Measurements from ENCODE around the gene MPO. TPM values are rescaled to one million over a fixed set of nuclear protein-coding genes. Genes with fewer than 3 reads are reported as not detected.

The MPO gene
- total and polyA plus RNA-seq, 2 of the 4 experiments (the other 2 are of a cell fraction): not detected

GRCh38 chr17:58248955-58249269, 31.8 kb downstream of the MPO start:
- no peak overlapping the region for H4K8ac ChIP-seq (ENCODE audit: low read depth in 2 of 2, low read length in 2 of 2)
- H3K79me1 ChIP-seq (ENCODE audit: low read depth in 1 of 2, low read length in 2 of 2): no peaks in the 10 kb centered on the region
- no peaks in the 10 kb centered on the region for H4K20me1 ChIP-seq (ENCODE audit: insufficient read depth, low read length)
- no peaks in the 10 kb centered on the region for H3K4me1 ChIP-seq (ENCODE audit: control insufficient read depth, insufficient read depth, low read length)
- H2BK5ac ChIP-seq (ENCODE audit: low read depth, low read length, poor library complexity, severe bottlenecking): no peak overlapping the region
- POLR2A ChIA-PET (ENCODE audit: unreplicated experiment): no interaction called here
- DNase-seq (no peak), ATAC-seq (ENCODE audit: low read depth) (no peak)
- dilution Hi-C loops (cut with HindIII; ENCODE audit: low sequenced_read_pairs, unreplicated experiment): no loop called here
- H3K9me1 ChIP-seq (ENCODE audit: insufficient read depth, low read length): no peaks in the 10 kb centered on the region
- H2AK9ac ChIP-seq (replicated peaks; ENCODE audit: low read depth, low read length, poor library complexity): no peak overlapping the region
- no peak overlapping the region for H3K9ac ChIP-seq (ENCODE audit: low read depth, low read length)
- BruUV-seq (replicated peaks): no TSS peak
- no peak overlapping the region for H3K14ac ChIP-seq (replicated peaks; ENCODE audit: low read depth, low read length)
- in situ Hi-C loops (cut with MboI; ENCODE audit: low sequenced_read_pairs): no loop called here
- WGBS, 2 experiments (ENCODE audit: extremely low coverage in 2 of 2, insufficient read length in 1 of 2): 0% methylated on average over 1 of the region's 10 CpGs; no CpG with 5 or more reads in 1 of the 2 experiments
- no peak overlapping the region; the same call in 1 of the 2 replicates for H3K23ac ChIP-seq (ENCODE audit: low read depth, low read length)
- no peak overlapping the region for H2BK120ac ChIP-seq (ENCODE audit: low read depth, low read length)
- H2AK5ac ChIP-seq (ENCODE audit: low read depth, low read length): no peak overlapping the region
- H3K36me3 ChIP-seq (ENCODE audit: control insufficient read depth, insufficient read depth, low read length): no peaks in the 10 kb centered on the region
- H3K4me2 ChIP-seq (ENCODE audit: low read depth, low read length): peak overlapping the region; percentile 91
- no peaks in the 10 kb centered on the region for H3K9me3 ChIP-seq (ENCODE audit: control insufficient read depth, insufficient read depth, low read length)
- no peak overlapping the region for H4K91ac ChIP-seq (ENCODE audit: insufficient read depth, low read depth, low read length)
- no peak overlapping the region for H4K5ac ChIP-seq (ENCODE audit: low read depth, low read length)
- CTCF ChIA-PET: interaction anchor here (0.6 to 1.8 kb wide), 2 partner anchors 9 to 169 kb away, joined by 3 to 6 read pairs; partner anchors contain the start of gene RNF43
- no peak overlapping the region for H2BK20ac ChIP-seq (ENCODE audit: low read depth, low read length)
- H2BK15ac ChIP-seq (ENCODE audit: low read depth, low read length): no peak overlapping the region
- H3K27ac ChIP-seq (ENCODE audit: insufficient read depth, low read length): no peak overlapping the region
- peaks cover 61% of the 10 kb centered on the region for H3K27me3 ChIP-seq (ENCODE audit: control insufficient read depth, insufficient read depth, low read length)
- no peak overlapping the region for H3K18ac ChIP-seq (ENCODE audit: low read depth, low read length)
- peak overlapping the region; percentile 95 for H2AFZ ChIP-seq (replicated peaks; ENCODE audit: low read length, poor library complexity)
- peak overlapping the region; percentile 69; the same call in 1 of the 2 replicates for H3K4me3 ChIP-seq (ENCODE audit: insufficient read depth, low read depth, low read length)
- TF ChIP-seq USF2 (IDR thresholded peaks at IDR 0.05; ENCODE audit: low read depth, low read length) (no peak), MAFK (IDR thresholded peaks at IDR 0.05; ENCODE audit: low read depth, low read length) (no peak), CTCF (conservative IDR thresholded peaks at IDR 0.05; ENCODE audit: low read depth, low read length) (no peak), CEBPB (IDR thresholded peaks at IDR 0.05; ENCODE audit: low read depth, low read length) (no peak), MXI1 (IDR thresholded peaks at IDR 0.05; ENCODE audit: borderline replicate concordance, low read depth, low read length) (no peak), RAD21 (IDR thresholded peaks at IDR 0.05; ENCODE audit: low read length) (no peak), FOS (IDR thresholded peaks at IDR 0.05; ENCODE audit: low read depth, low read length) (no peak), CHD1 (IDR thresholded peaks at IDR 0.05; ENCODE audit: low read depth, low read length) (no peak), BHLHE40 (IDR thresholded peaks at IDR 0.05; ENCODE audit: low read depth, low read length) (no peak), SMC3 (IDR thresholded peaks at IDR 0.05; ENCODE audit: low read depth, low read length) (no peak), POLR2A (IDR thresholded peaks at IDR 0.05; ENCODE audit: low read depth, low read length) (no peak), RFX5 (IDR thresholded peaks at IDR 0.05; ENCODE audit: low read depth, low read length) (no peak), RCOR1 (IDR thresholded peaks at IDR 0.05; ENCODE audit: insufficient replicate concordance, low read length) (no peak), NFE2L2 (IDR thresholded peaks at IDR 0.05; ENCODE audit: low read depth, low read length) (no peak), MAZ (IDR thresholded peaks at IDR 0.05; ENCODE audit: borderline replicate concordance, low read depth, low read length) (no peak), ELK1 (IDR thresholded peaks at IDR 0.05; ENCODE audit: borderline replicate concordance, low read depth, low read length) (no peak)
- H3K56ac ChIP-seq (ENCODE audit: extremely low read depth, insufficient read depth, low read length): no peak overlapping the region
- no peak overlapping the region for H3K4ac ChIP-seq (ENCODE audit: low read depth, low read length)
- intact Hi-C loops (cut with micrococcal nuclease): loop anchor here (2.0 kb wide), 1 partner anchor 198 kb away; no protein-coding TSS in a partner anchor
